Neural cell (in vitro differentiated cells): ENCODE data around the gene LIPC. TPM values are rescaled to one million over a fixed set of nuclear protein-coding genes. Genes with fewer than 3 reads are reported as not detected.

Experiments used
- H2AFZ ChIP-seq: fragments of 200-600, 300-800 bp; sonication (generic), shearing (Covaris generic); 2 replicates; pipeline ENCODE4 v1.6.0; 2014; ENCODE audit warnings: low read depth, mild to moderate bottlenecking, antibody characterized with exemption, low read length, moderate library complexity
- H3F3A ChIP-seq: fragments of 200-600 bp; shearing (Covaris generic); 2 replicates; pipeline ENCODE4 v1.6.1; 2016; ENCODE audit warnings: mild to moderate bottlenecking, moderate library complexity, mixed read lengths, antibody characterized with exemption, low read length; ENCODE audit not compliant: insufficient read depth, poor library complexity, severe bottlenecking
- H3K27ac ChIP-seq: fragments of 200-600, 300-800 bp; sonication (generic), shearing (Covaris generic); 2 replicates; pipeline ENCODE4 v1.5.1; 2014; ENCODE audit warnings: mild to moderate bottlenecking, low read length, moderate library complexity
- H3K27me3 ChIP-seq: fragments of 300-800, 200-600 bp; sonication (generic), shearing (Covaris generic); 2 replicates; pipeline ENCODE4 v1.6.0; 2014; ENCODE audit warnings: mild to moderate bottlenecking, low read depth, low read length, moderate library complexity; ENCODE audit not compliant: insufficient read depth
- H3K36me3 ChIP-seq: fragments of 300-800, 200-600 bp; sonication (generic), shearing (Covaris generic); 2 replicates; pipeline ENCODE4 v1.5.1; 2014; ENCODE audit warnings: mild to moderate bottlenecking, antibody characterized with exemption, low read length, moderate library complexity; ENCODE audit not compliant: insufficient read depth
- H3K4me2 ChIP-seq: fragments of 300-800, 200-600 bp; sonication (generic), shearing (Covaris generic); 2 replicates; pipeline ENCODE4 v1.6.0; 2014; ENCODE audit warnings: mild to moderate bottlenecking, low read length
- H3K4me3 ChIP-seq: fragments of 300-800, 200-600 bp; sonication (generic), shearing (Covaris generic); 2 replicates; pipeline ENCODE4 v1.5.1; 2014; ENCODE audit warnings: mild to moderate bottlenecking, low read length, moderate library complexity
- H3K79me2 ChIP-seq: fragments of 200-600 bp; shearing (Covaris generic); replicated peaks from 2 replicates; pipeline ENCODE4 v1.6.0; 2014; ENCODE audit warnings: mild to moderate bottlenecking, low read length, moderate library complexity; ENCODE audit not compliant: insufficient read depth
- H3K9ac ChIP-seq: fragments of 300-800, 200-600 bp; sonication (generic), shearing (Covaris generic); 2 replicates; pipeline ENCODE4 v1.6.1; 2016; ENCODE audit warnings: mild to moderate bottlenecking, low read length, mixed read lengths
- H3K9me2 ChIP-seq: fragments of 200-600 bp; shearing (Covaris generic); 2 replicates; pipeline ENCODE4 v1.6.1; 2016; ENCODE audit warnings: mild to moderate bottlenecking, low read length, mixed read lengths; ENCODE audit not compliant: insufficient read depth
- H3K9me3 ChIP-seq: fragments of 200-600, 300-800 bp; sonication (generic), shearing (Covaris generic); 2 replicates; pipeline ENCODE4 v1.6.1; 2016; ENCODE audit warnings: mild to moderate bottlenecking, mixed run types, low read length, moderate library complexity, mixed read lengths
- H4K20me1 ChIP-seq: fragments of 200-600 bp; shearing (Covaris generic); 2 replicates; pipeline ENCODE4 v1.6.1; 2016; ENCODE audit warnings: mild to moderate bottlenecking, mixed run types; ENCODE audit not compliant: insufficient read depth
- EP300 ChIP-seq: fragments of 450-650 bp; conservative IDR thresholded peaks from 2 replicates; pipeline ENCODE4 v1.6.1; 2014; ENCODE audit warnings: antibody characterized with exemption, mild to moderate bottlenecking, moderate library complexity; ENCODE audit not compliant: poor library complexity, severe bottlenecking
- EZH2 ChIP-seq: fragments of 200-600, 300-800 bp; shearing (Covaris generic), sonication (generic); IDR thresholded peaks from 2 replicates; pipeline ENCODE4 v1.6.1; 2014; ENCODE audit warnings: antibody characterized with exemption, low read length, borderline replicate concordance, mild to moderate bottlenecking; ENCODE audit not compliant: insufficient read depth, poor library complexity, severe bottlenecking
- MXI1 ChIP-seq: fragments of 450-650 bp; conservative IDR thresholded peaks from 2 replicates; pipeline ENCODE4 v1.6.1; 2014; ENCODE audit warnings: antibody characterized with exemption, mild to moderate bottlenecking; ENCODE audit not compliant: poor library complexity, severe bottlenecking
- POLR2AphosphoS5 ChIP-seq: IDR thresholded peaks from 2 replicates; pipeline ENCODE4 v1.6.1; 2012
- RAD21 ChIP-seq: fragments of 450-650 bp; conservative IDR thresholded peaks from 2 replicates; pipeline ENCODE4 v1.6.1; 2014; ENCODE audit warnings: antibody characterized with exemption, mild to moderate bottlenecking, moderate library complexity
- SMC3 ChIP-seq: fragments of 450-650 bp; conservative IDR thresholded peaks from 2 replicates; pipeline ENCODE4 v1.6.1; 2014; ENCODE audit warnings: antibody characterized with exemption, mild to moderate bottlenecking, moderate library complexity; ENCODE audit not compliant: poor library complexity
- TAF1 ChIP-seq: IDR thresholded peaks from 2 replicates; pipeline ENCODE4 v1.6.1; 2012; ENCODE audit warnings: low read depth
- polyA plus RNA-seq: library from polyadenylated mRNA; depleted of rRNA; stranded (reverse); fragments of >200 nt; gene quantifications from 2 replicates; pipeline ENCODE4 v1.2.3, GENCODE V29; 2014
- TF ChIP-seq, protein P1 (sequence below): fragments of 450-650 bp; IDR thresholded peaks from 2 replicates; pipeline ENCODE4 v1.5.1; 2014; ENCODE audit warnings: antibody characterized with exemption, mild to moderate bottlenecking, moderate library complexity; ENCODE audit not compliant: poor library complexity, severe bottlenecking
- TF ChIP-seq, protein P2 (sequence below): IDR thresholded peaks from 2 replicates; pipeline ENCODE4 v1.6.1; 2012; ENCODE audit warnings: borderline replicate concordance

The LIPC gene
- polyA plus RNA-seq, 1 donor from 2014 or later: not detected

DNA sequence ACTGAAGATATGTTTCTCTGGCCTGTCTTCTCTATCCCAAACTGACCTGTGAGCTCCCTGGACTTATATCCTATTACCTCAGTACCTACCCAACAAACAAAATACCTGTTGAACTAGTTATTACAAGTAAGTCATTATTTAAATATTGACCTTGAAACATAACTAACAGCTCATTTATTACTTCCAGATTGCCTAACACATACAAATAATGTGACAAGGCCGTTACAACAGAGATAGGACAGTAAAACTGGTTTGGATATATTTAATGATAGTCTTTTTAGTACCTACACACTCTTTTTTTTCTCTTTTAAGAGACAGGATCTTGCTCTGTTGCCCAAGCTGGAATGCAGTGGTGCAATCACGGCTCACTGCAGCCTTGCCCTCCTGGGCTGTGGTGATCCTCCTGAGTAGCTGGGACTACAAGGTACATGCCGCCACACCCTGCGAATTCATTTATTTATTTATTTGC is 172.7 kb downstream of the LIPC start:
- Histone ChIP-seq H3K9ac (no peak overlapping the region), H4K20me1 (no peaks in the 10 kb centered on the region), H3K4me3 (no peak overlapping the region), H3K9me2 (no peaks in the 10 kb centered on the region), H3K36me3 (no peaks in the 10 kb centered on the region), H3K9me3 (no peaks in the 10 kb centered on the region), H2AFZ (no peak overlapping the region), H3K4me2 (no peak overlapping the region), H3K79me2 (no peaks in the 10 kb centered on the region), H3F3A (no peaks in the 10 kb centered on the region), H3K27ac (no peak overlapping the region), H3K27me3 (no peaks in the 10 kb centered on the region)
- no peak for TF ChIP-seq EP300
- TF ChIP-seq, protein P1, sequence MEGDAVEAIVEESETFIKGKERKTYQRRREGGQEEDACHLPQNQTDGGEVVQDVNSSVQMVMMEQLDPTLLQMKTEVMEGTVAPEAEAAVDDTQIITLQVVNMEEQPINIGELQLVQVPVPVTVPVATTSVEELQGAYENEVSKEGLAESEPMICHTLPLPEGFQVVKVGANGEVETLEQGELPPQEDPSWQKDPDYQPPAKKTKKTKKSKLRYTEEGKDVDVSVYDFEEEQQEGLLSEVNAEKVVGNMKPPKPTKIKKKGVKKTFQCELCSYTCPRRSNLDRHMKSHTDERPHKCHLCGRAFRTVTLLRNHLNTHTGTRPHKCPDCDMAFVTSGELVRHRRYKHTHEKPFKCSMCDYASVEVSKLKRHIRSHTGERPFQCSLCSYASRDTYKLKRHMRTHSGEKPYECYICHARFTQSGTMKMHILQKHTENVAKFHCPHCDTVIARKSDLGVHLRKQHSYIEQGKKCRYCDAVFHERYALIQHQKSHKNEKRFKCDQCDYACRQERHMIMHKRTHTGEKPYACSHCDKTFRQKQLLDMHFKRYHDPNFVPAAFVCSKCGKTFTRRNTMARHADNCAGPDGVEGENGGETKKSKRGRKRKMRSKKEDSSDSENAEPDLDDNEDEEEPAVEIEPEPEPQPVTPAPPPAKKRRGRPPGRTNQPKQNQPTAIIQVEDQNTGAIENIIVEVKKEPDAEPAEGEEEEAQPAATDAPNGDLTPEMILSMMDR: no peak
- TF ChIP-seq RAD21: no peak
- no peak for TF ChIP-seq TAF1
- TF ChIP-seq, protein P2, sequence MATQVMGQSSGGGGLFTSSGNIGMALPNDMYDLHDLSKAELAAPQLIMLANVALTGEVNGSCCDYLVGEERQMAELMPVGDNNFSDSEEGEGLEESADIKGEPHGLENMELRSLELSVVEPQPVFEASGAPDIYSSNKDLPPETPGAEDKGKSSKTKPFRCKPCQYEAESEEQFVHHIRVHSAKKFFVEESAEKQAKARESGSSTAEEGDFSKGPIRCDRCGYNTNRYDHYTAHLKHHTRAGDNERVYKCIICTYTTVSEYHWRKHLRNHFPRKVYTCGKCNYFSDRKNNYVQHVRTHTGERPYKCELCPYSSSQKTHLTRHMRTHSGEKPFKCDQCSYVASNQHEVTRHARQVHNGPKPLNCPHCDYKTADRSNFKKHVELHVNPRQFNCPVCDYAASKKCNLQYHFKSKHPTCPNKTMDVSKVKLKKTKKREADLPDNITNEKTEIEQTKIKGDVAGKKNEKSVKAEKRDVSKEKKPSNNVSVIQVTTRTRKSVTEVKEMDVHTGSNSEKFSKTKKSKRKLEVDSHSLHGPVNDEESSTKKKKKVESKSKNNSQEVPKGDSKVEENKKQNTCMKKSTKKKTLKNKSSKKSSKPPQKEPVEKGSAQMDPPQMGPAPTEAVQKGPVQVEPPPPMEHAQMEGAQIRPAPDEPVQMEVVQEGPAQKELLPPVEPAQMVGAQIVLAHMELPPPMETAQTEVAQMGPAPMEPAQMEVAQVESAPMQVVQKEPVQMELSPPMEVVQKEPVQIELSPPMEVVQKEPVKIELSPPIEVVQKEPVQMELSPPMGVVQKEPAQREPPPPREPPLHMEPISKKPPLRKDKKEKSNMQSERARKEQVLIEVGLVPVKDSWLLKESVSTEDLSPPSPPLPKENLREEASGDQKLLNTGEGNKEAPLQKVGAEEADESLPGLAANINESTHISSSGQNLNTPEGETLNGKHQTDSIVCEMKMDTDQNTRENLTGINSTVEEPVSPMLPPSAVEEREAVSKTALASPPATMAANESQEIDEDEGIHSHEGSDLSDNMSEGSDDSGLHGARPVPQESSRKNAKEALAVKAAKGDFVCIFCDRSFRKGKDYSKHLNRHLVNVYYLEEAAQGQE: no peak
- TF ChIP-seq SMC3: no peak
- no peak for TF ChIP-seq EZH2
- no peak for TF ChIP-seq POLR2AphosphoS5
- no peak for TF ChIP-seq MXI1

- Histone ChIP-seq H3K27me3 (no peaks in the 10 kb centered on the region), H3K36me3 (peaks cover 5% of the 10 kb centered on the region), H3K9ac (no peak overlapping the region), H2AFZ (no peak overlapping the region), H3K9me3 (no peaks in the 10 kb centered on the region), H3K79me2 (no peaks in the 10 kb centered on the region), H3K9me2 (no peaks in the 10 kb centered on the region), H3K4me3 (no peak overlapping the region), H3K4me2 (no peak overlapping the region), H4K20me1 (no peaks in the 10 kb centered on the region), H3F3A (no peaks in the 10 kb centered on the region), H3K27ac (no peak overlapping the region)
- TF ChIP-seq, protein P2: no peak
- TF ChIP-seq EZH2 (no peak), POLR2AphosphoS5 (no peak), RAD21 (no peak), EP300 (no peak), MXI1 (no peak), TAF1 (no peak), SMC3 (no peak)
- TF ChIP-seq, protein P1: no peak
Observed at GRCh38 chr15:58605931-58606530, 174.2 kb downstream of the LIPC start.
